Smooth muscle cell (in vitro differentiated cells): Measurements from ENCODE around the gene CYP19A1. TPM values are rescaled to one million over a fixed set of nuclear protein-coding genes. Genes with fewer than 3 reads are reported as not detected.

Experiments
- DNase-seq: peaks from one replicate; lab custom pipeline; 2025; ENCODE audit not compliant: unreplicated experiment; lab: John Stamatoyannopoulos, UW
- H2AFZ ChIP-seq: fragments of 200-600 bp; sonication (generic); 2 replicates; pipeline ENCODE4 v1.6.0; 2016; ENCODE audit warnings: antibody characterized with exemption, low read depth, mild to moderate bottlenecking
- H3F3A ChIP-seq: fragments of 200-600 bp; sonication (generic); 2 replicates; pipeline ENCODE4 v1.6.0; 2017; ENCODE audit warnings: antibody characterized with exemption, low read depth
- H3K27ac ChIP-seq: fragments of 200-600 bp; sonication (generic); 2 replicates; pipeline ENCODE4 v1.5.1; 2016; ENCODE audit warnings: low read depth, mild to moderate bottlenecking
- H3K27me3 ChIP-seq: fragments of 200-600 bp; sonication (generic); 2 replicates; pipeline ENCODE4 v1.6.1; 2016; ENCODE audit warnings: low read depth, mild to moderate bottlenecking
- H3K36me3 ChIP-seq: fragments of 200-600 bp; sonication (generic); 2 replicates; pipeline ENCODE4 v1.5.1; 2016; ENCODE audit warnings: low read depth
- H3K4me1 ChIP-seq: fragments of 200-600 bp; sonication (generic); 2 replicates; pipeline ENCODE4 v1.5.1; 2016; ENCODE audit warnings: low read depth
- H3K4me2 ChIP-seq: fragments of 200-600 bp; sonication (generic); 2 replicates; pipeline ENCODE4 v1.6.0; 2016; ENCODE audit warnings: mild to moderate bottlenecking
- H3K4me3 ChIP-seq: fragments of 200-600 bp; sonication (generic); 2 replicates; pipeline ENCODE4 v1.5.1; 2016; ENCODE audit warnings: mild to moderate bottlenecking
- H3K79me2 ChIP-seq: fragments of 200-600 bp; sonication (generic); 2 replicates; pipeline ENCODE4 v1.6.0; 2016; ENCODE audit warnings: low read depth, mild to moderate bottlenecking
- H3K9ac ChIP-seq: fragments of 200-600 bp; sonication (generic); 2 replicates; pipeline ENCODE4 v1.6.0; 2016; ENCODE audit warnings: low read depth
- H3K9me3 ChIP-seq: fragments of 200-600 bp; sonication (generic); replicated peaks from 2 replicates; pipeline ENCODE4 v1.5.1; 2016; ENCODE audit warnings: low read depth
- H4K20me1 ChIP-seq: fragments of 200-600 bp; sonication (generic); 2 replicates; pipeline ENCODE4 v1.6.0; 2016; ENCODE audit warnings: low read depth
- CTCF ChIP-seq: fragments of 200-600 bp; sonication (generic); IDR thresholded peaks from 2 replicates; pipeline ENCODE4 v1.5.1; 2017; ENCODE audit warnings: borderline replicate concordance, mild to moderate bottlenecking, antibody characterized with exemption; ENCODE audit not compliant: insufficient read depth, poor library complexity, severe bottlenecking
- WGBS: methylation state at CpG from one replicate; pipeline ENCODE4 v1.1.7; 2016; ENCODE audit warnings: low lambda C conversion rate; 5-methylcytosine and 5-hydroxymethylcytosine counted together
- polyA plus RNA-seq: library from polyadenylated mRNA; unstranded; fragments of >200 nt; fragmentation: Nextera tagmentation; extraction: Ambion mirVana; gene quantifications from 2 replicates; pipeline ENCODE4 v1.2.1, GENCODE V29; 2016
- total RNA-seq: library from RNA; depleted of rRNA; stranded (reverse); fragments of >200 nt; gene quantifications from 2 replicates; pipeline ENCODE4 v1.2.3, GENCODE V29; 2014

The CYP19A1 gene
- total and polyA plus RNA-seq, 2 experiments from 2014 or later = not detected

GRCh38 chr15:51365417-51365816 lies 27.0 kb upstream of the CYP19A1 start:
- WGBS = 94% methylated on average over 6 of the region's 6 CpGs

GRCh38 chr15:51363383-51363782 lies 25.0 kb upstream of the CYP19A1 start:
- WGBS = 39% methylated on average over 9 of the region's 9 CpGs
- Histone ChIP-seq H3K4me2 (peak overlapping the region; percentile 23), H3K27ac (no peak overlapping the region), H3K79me2 (no peaks in the 10 kb centered on the region), H3F3A (peaks cover 8% of the 10 kb centered on the region), H2AFZ (no peak overlapping the region), H3K4me3 (no peak overlapping the region), H3K9me3 (no peaks in the 10 kb centered on the region), H3K27me3 (no peaks in the 10 kb centered on the region), H4K20me1 (no peaks in the 10 kb centered on the region), H3K36me3 (no peaks in the 10 kb centered on the region), H3K4me1 (peaks cover 18% of the 10 kb centered on the region), H3K9ac (no peak overlapping the region)
- DNase-seq = no peak
- no peak for TF ChIP-seq CTCF

More at GRCh38 chr15:51365417-51365816, 27.0 kb upstream of the CYP19A1 start:
- H3K9me3 ChIP-seq = no peaks in the 10 kb centered on the region
- H3K4me3 ChIP-seq = no peak overlapping the region
- no peak overlapping the region for H2AFZ ChIP-seq
- H3K79me2 ChIP-seq = no peaks in the 10 kb centered on the region
- H3K27ac ChIP-seq = no peak overlapping the region
- DNase-seq = no peak
- H3K27me3 ChIP-seq = no peaks in the 10 kb centered on the region
- H3K36me3 ChIP-seq = no peaks in the 10 kb centered on the region
- peaks cover 13% of the 10 kb centered on the region for H3F3A ChIP-seq
- H3K9ac ChIP-seq = no peak overlapping the region
- no peaks in the 10 kb centered on the region for H4K20me1 ChIP-seq
- H3K4me2 ChIP-seq = no peak overlapping the region
- peaks cover 26% of the 10 kb centered on the region for H3K4me1 ChIP-seq
- no peak for TF ChIP-seq CTCF

GRCh38 chr15:51359981-51360380 lies 21.6 kb upstream of the CYP19A1 start:
- Histone ChIP-seq H3K9me3 (no peaks in the 10 kb centered on the region), H3K4me2 (no peak overlapping the region), H3K9ac (no peak overlapping the region), H3K36me3 (no peaks in the 10 kb centered on the region), H3K79me2 (no peaks in the 10 kb centered on the region), H4K20me1 (no peaks in the 10 kb centered on the region), H3K4me3 (no peak overlapping the region), H2AFZ (no peak overlapping the region), H3K27me3 (no peaks in the 10 kb centered on the region), H3K4me1 (peaks cover 4% of the 10 kb centered on the region), H3K27ac (no peak overlapping the region), H3F3A (no peaks in the 10 kb centered on the region)
- WGBS = 87% methylated on average over 7 of the region's 7 CpGs
- DNase-seq = no peak
- no peak for TF ChIP-seq CTCF

- no peaks in the 10 kb centered on the region for H3F3A ChIP-seq
- TF ChIP-seq CTCF = no peak
- DNase-seq = no peak
- H3K27ac ChIP-seq = no peak overlapping the region
- no peak overlapping the region for H2AFZ ChIP-seq
- WGBS = 96% methylated on average over 6 of the region's 6 CpGs
- no peaks in the 10 kb centered on the region for H3K27me3 ChIP-seq
- no peak overlapping the region for H3K4me2 ChIP-seq
- no peaks in the 10 kb centered on the region for H3K9me3 ChIP-seq
- H3K36me3 ChIP-seq = no peaks in the 10 kb centered on the region
- no peaks in the 10 kb centered on the region for H4K20me1 ChIP-seq
- no peaks in the 10 kb centered on the region for H3K4me1 ChIP-seq
- H3K4me3 ChIP-seq = no peak overlapping the region
- no peaks in the 10 kb centered on the region for H3K79me2 ChIP-seq
- no peak overlapping the region for H3K9ac ChIP-seq
These were observed 18.6 kb upstream of the CYP19A1 start for GRCh38 chr15:51356983-51357382.
